H1 (cell line): Measurements from ENCODE around the gene FREM1.

Source experiments
- CBX5 ChIP-seq: fragments of 300-800, 300-1000 bp; sonication (generic); IDR thresholded peaks from 2 replicates; pipeline ENCODE4 v1.7.1; 2016; ENCODE audit warnings: antibody characterized with exemption, low read length, low read depth
- EGR1 ChIP-seq: IDR thresholded peaks from 2 replicates; pipeline ENCODE4 v1.6.1; 2011; ENCODE audit warnings: low read depth, low read length, borderline replicate concordance
- SIX5 ChIP-seq: IDR thresholded peaks from 2 replicates; pipeline ENCODE4 v1.6.1; 2011; ENCODE audit warnings: mild to moderate bottlenecking, low read depth, low read length
- TAF1 ChIP-seq: IDR thresholded peaks from 2 replicates; pipeline ENCODE4 v1.6.1; 2011; ENCODE audit warnings: mild to moderate bottlenecking, low read depth, low read length
- ZNF274 ChIP-seq: IDR thresholded peaks from 2 replicates; pipeline ENCODE4 v1.7.0; 2012; ENCODE audit warnings: low read length, borderline replicate concordance; ENCODE audit errors: extremely low read depth
- TF ChIP-seq, protein P1 (sequence below), 3 experiments: IDR thresholded peaks; 1 replicate in 2 of 3; 2 replicates in 1 of 3; pipeline versions ENCODE4 v1.5.1 to v1.6.1; 2011; ENCODE audit warnings: low read length in 3 of 3, mild to moderate bottlenecking in 3 of 3, inconsistent platforms in 2 of 3, low read depth in 1 of 3, moderate library complexity in 1 of 3; ENCODE audit not compliant: insufficient read depth in 1 of 3; ENCODE audit errors: control extremely low read depth in 1 of 3

DNA sequence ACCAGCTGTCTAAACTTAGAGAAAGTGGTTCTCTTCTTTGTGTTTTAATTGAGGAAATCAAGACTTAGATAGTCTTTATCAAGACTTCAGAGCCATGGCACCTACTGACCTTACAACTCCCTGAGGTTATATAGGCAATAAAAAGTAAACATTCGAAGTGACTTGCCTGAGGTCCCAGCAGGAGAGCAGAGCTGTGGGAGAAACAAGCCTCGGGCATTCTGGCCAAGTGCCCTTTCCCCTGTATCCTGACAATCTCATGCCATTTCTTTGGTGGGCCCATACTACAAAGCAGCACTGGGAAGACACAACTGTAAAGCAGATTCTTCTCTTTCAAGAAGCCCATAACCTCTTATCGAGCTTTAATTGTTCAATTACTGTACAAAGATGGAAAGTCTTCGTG, 23.1 kb downstream of the FREM1 start:
- TF ChIP-seq ZNF274: no peak
- TF ChIP-seq EGR1: no peak
- TF ChIP-seq, protein P1, sequence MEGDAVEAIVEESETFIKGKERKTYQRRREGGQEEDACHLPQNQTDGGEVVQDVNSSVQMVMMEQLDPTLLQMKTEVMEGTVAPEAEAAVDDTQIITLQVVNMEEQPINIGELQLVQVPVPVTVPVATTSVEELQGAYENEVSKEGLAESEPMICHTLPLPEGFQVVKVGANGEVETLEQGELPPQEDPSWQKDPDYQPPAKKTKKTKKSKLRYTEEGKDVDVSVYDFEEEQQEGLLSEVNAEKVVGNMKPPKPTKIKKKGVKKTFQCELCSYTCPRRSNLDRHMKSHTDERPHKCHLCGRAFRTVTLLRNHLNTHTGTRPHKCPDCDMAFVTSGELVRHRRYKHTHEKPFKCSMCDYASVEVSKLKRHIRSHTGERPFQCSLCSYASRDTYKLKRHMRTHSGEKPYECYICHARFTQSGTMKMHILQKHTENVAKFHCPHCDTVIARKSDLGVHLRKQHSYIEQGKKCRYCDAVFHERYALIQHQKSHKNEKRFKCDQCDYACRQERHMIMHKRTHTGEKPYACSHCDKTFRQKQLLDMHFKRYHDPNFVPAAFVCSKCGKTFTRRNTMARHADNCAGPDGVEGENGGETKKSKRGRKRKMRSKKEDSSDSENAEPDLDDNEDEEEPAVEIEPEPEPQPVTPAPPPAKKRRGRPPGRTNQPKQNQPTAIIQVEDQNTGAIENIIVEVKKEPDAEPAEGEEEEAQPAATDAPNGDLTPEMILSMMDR (IDR thresholded peaks at IDR 0.05; ENCODE audit: control extremely low read depth in 1 of 3, insufficient read depth in 1 of 3, low read depth in 1 of 3, low read length in 3 of 3): no peak
- TF ChIP-seq TAF1: no peak
- no peak for TF ChIP-seq CBX5
- TF ChIP-seq SIX5: no peak
